DND-41 (cell line): ENCODE measurements around the gene COA6.

Experiments
- ATAC-seq: fragments of 200-7000 bp; cut with Tn5 transposase; 3 replicates; pipeline ENCODE4 v1.9.1; 2021; ENCODE audit warnings: low read depth; ENCODE audit not compliant: insufficient read depth
- DNase-seq: peaks from one replicate; pipeline ENCODE4 v3.0.0-alpha.2; 2020
- H2AFZ ChIP-seq: 2 replicates; pipeline ENCODE4 v1.6.0; 2012; ENCODE audit warnings: low read depth, low read length
- H3K27ac ChIP-seq: 2 replicates; pipeline ENCODE4 v1.5.1; 2012; ENCODE audit warnings: low read length, inconsistent platforms
- H3K27me3 ChIP-seq: fragments of 200-600 bp; sonication (generic); 2 replicates; pipeline ENCODE4 v1.6.0; 2012; ENCODE audit warnings: low read length, mild to moderate bottlenecking, inconsistent platforms; ENCODE audit not compliant: insufficient read depth, poor library complexity
- H3K36me3 ChIP-seq: 2 replicates; pipeline ENCODE4 v1.5.1; 2012; ENCODE audit warnings: low read length, inconsistent platforms; ENCODE audit not compliant: insufficient read depth
- H3K4me1 ChIP-seq: 2 replicates; pipeline ENCODE4 v1.5.1; 2012; ENCODE audit warnings: mild to moderate bottlenecking, low read length; ENCODE audit not compliant: insufficient read depth
- H3K4me2 ChIP-seq: 2 replicates; pipeline ENCODE4 v1.6.0; 2012; ENCODE audit warnings: mild to moderate bottlenecking, moderate library complexity, low read length, inconsistent platforms; ENCODE audit not compliant: insufficient read depth
- H3K4me3 ChIP-seq, 2 experiments: fragments of 200-600 bp in 1 of 2; shearing (Covaris generic) in 1 of 2; 2 replicates each; pipeline ENCODE4 v1.5.1; 2012 to 2016; ENCODE audit warnings: inconsistent platforms in 2 of 2, low read length in 2 of 2, mild to moderate bottlenecking in 2 of 2, low read depth in 1 of 2, moderate library complexity in 1 of 2
- H3K79me2 ChIP-seq: 2 replicates; pipeline ENCODE4 v1.6.0; 2012; ENCODE audit warnings: low read length, inconsistent platforms; ENCODE audit not compliant: insufficient read depth
- H3K9ac ChIP-seq: 2 replicates; pipeline ENCODE4 v1.6.0; 2012; ENCODE audit warnings: low read depth, mild to moderate bottlenecking, inconsistent platforms, low read length, moderate library complexity
- H3K9me3 ChIP-seq: 2 replicates; pipeline ENCODE4 v1.5.1; 2012; ENCODE audit warnings: low read length, moderate library complexity, mild to moderate bottlenecking, inconsistent platforms; ENCODE audit not compliant: insufficient read depth, severe bottlenecking
- H4K20me1 ChIP-seq: 2 replicates; pipeline ENCODE4 v1.6.0; 2012; ENCODE audit warnings: low read length; ENCODE audit not compliant: insufficient read depth
- EZH2 ChIP-seq: IDR thresholded peaks from 3 replicates; pipeline ENCODE4 v1.6.1; 2012; ENCODE audit warnings: borderline replicate concordance, low read depth, mild to moderate bottlenecking, moderate library complexity, low read length, inconsistent platforms; ENCODE audit not compliant: severe bottlenecking
- TF ChIP-seq, protein P1 (sequence below): IDR thresholded peaks from 2 replicates; pipeline ENCODE4 v1.5.1; 2012; ENCODE audit warnings: borderline replicate concordance, low read length, moderate library complexity, mild to moderate bottlenecking; ENCODE audit not compliant: poor library complexity, severe bottlenecking; ENCODE audit errors: extremely low read depth

The COA6 gene

DNA sequence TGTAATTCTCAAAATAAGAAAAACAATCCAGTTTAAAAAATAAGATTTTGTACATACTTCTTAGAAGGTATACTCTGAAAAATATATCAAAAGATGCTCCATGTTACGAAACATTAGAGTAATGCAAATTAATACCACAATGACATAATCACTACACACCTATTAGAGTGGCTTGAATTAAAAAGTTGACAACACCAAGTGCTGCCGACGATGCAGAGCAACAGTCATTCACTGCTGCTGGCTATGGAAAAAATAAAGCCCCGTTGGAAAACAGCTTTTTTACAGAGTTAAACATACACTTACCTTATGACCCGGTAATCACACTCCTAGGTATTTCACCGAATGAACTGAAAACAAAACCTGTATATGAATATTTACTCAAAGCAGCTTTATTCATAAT lies 14.8 kb downstream of the COA6 start:
- TF ChIP-seq EZH2, result no peak
- TF ChIP-seq, protein P1, sequence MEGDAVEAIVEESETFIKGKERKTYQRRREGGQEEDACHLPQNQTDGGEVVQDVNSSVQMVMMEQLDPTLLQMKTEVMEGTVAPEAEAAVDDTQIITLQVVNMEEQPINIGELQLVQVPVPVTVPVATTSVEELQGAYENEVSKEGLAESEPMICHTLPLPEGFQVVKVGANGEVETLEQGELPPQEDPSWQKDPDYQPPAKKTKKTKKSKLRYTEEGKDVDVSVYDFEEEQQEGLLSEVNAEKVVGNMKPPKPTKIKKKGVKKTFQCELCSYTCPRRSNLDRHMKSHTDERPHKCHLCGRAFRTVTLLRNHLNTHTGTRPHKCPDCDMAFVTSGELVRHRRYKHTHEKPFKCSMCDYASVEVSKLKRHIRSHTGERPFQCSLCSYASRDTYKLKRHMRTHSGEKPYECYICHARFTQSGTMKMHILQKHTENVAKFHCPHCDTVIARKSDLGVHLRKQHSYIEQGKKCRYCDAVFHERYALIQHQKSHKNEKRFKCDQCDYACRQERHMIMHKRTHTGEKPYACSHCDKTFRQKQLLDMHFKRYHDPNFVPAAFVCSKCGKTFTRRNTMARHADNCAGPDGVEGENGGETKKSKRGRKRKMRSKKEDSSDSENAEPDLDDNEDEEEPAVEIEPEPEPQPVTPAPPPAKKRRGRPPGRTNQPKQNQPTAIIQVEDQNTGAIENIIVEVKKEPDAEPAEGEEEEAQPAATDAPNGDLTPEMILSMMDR, result no peak
- peaks cover 31% of the 10 kb centered on the region for H3K36me3 ChIP-seq

GRCh38 chr1:234393190-234393589 lies 19.9 kb downstream of the COA6 start:
- Histone ChIP-seq H3K79me2 (no peaks in the 10 kb centered on the region), H3K4me3 (no peak overlapping the region), H2AFZ (no peak overlapping the region), H3K36me3 (peaks cover 58% of the 10 kb centered on the region), H3K9me3 (no peaks in the 10 kb centered on the region), H3K4me1 (no peaks in the 10 kb centered on the region), H4K20me1 (no peaks in the 10 kb centered on the region), H3K27me3 (no peaks in the 10 kb centered on the region), H3K9ac (no peak overlapping the region), H3K27ac (no peak overlapping the region), H3K4me2 (no peak overlapping the region)
- ATAC-seq (no peak), DNase-seq (no peak)
- no peak for TF ChIP-seq EZH2
- TF ChIP-seq, protein P1, result no peak

More for the DNA sequence above, 14.8 kb downstream of the COA6 start:
- Histone ChIP-seq H2AFZ (no peak overlapping the region), H3K9me3 (no peaks in the 10 kb centered on the region), H3K4me3 (no peak overlapping the region), H4K20me1 (no peaks in the 10 kb centered on the region), H3K9ac (no peak overlapping the region), H3K4me2 (no peak overlapping the region), H3K4me1 (no peaks in the 10 kb centered on the region), H3K79me2 (no peaks in the 10 kb centered on the region), H3K27me3 (no peaks in the 10 kb centered on the region), H3K27ac (no peak overlapping the region)
- no peak for ATAC-seq
- DNase-seq, result no peak

- TF ChIP-seq EZH2, result no peak
- TF ChIP-seq, protein P1, result no peak
- Histone ChIP-seq H4K20me1 (no peaks in the 10 kb centered on the region), H2AFZ (no peak overlapping the region), H3K9me3 (no peaks in the 10 kb centered on the region), H3K4me3 (no peak overlapping the region), H3K27ac (no peak overlapping the region), H3K79me2 (no peaks in the 10 kb centered on the region), H3K9ac (no peak overlapping the region), H3K27me3 (no peaks in the 10 kb centered on the region), H3K4me2 (no peak overlapping the region), H3K4me1 (peaks cover under 1% of the 10 kb centered on the region; the same call in 1 of the 2 replicates), H3K36me3 (peaks cover 67% of the 10 kb centered on the region)
- no peak for ATAC-seq
- no peak for DNase-seq
These were observed 22.0 kb downstream of the COA6 start for GRCh38 chr1:234395297-234395696.

DNA sequence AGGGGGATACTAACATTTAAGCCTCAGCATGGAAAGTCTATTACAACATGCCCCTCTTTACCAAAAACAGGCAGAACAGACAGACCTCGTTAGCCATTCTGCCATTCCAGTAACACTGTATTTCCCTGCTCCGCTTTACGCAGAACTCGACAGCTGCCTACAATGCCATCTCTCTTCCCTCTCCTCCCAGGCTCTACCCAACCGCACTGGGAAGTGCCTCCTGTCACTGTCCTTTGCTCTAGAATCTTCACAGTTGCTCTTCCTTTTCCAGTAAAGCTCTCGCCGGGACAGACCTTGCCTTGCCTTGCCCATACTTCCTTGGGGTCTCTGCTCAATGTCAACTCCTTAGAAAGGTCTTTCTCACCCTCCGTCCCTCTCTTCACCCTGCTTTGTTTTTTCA lies 22.8 kb downstream of the COA6 start:
- no peaks in the 10 kb centered on the region for H3K79me2 ChIP-seq
- no peak overlapping the region for H2AFZ ChIP-seq
- no peaks in the 10 kb centered on the region for H3K27me3 ChIP-seq
- H3K36me3 ChIP-seq, result peaks cover 66% of the 10 kb centered on the region
- no peak for ATAC-seq
- DNase-seq, result no peak
- H3K4me3 ChIP-seq, result no peak overlapping the region
- H3K9ac ChIP-seq, result no peak overlapping the region
- peaks cover 8% of the 10 kb centered on the region for H3K4me1 ChIP-seq
- TF ChIP-seq EZH2, result no peak
- TF ChIP-seq, protein P1, result no peak
- H3K4me2 ChIP-seq, result no peak overlapping the region
- H3K27ac ChIP-seq, result no peak overlapping the region
- H4K20me1 ChIP-seq, result no peaks in the 10 kb centered on the region
- no peaks in the 10 kb centered on the region for H3K9me3 ChIP-seq
